ENCODE measurements around the gene P4HTM.

- TF ChIP-seq POLR2A (IDR thresholded peaks at IDR 0.05): no peak
- TF ChIP-seq, protein P1, sequence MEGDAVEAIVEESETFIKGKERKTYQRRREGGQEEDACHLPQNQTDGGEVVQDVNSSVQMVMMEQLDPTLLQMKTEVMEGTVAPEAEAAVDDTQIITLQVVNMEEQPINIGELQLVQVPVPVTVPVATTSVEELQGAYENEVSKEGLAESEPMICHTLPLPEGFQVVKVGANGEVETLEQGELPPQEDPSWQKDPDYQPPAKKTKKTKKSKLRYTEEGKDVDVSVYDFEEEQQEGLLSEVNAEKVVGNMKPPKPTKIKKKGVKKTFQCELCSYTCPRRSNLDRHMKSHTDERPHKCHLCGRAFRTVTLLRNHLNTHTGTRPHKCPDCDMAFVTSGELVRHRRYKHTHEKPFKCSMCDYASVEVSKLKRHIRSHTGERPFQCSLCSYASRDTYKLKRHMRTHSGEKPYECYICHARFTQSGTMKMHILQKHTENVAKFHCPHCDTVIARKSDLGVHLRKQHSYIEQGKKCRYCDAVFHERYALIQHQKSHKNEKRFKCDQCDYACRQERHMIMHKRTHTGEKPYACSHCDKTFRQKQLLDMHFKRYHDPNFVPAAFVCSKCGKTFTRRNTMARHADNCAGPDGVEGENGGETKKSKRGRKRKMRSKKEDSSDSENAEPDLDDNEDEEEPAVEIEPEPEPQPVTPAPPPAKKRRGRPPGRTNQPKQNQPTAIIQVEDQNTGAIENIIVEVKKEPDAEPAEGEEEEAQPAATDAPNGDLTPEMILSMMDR (IDR thresholded peaks at IDR 0.05): no peak
Measured at GRCh38 chr3:48957006-48957705, 32.9 kb upstream of the P4HTM start.
